Measurements from ENCODE around the gene TMOD1. TPM values are rescaled to one million over a fixed set of nuclear protein-coding genes. Genes with fewer than 3 reads are reported as not detected.

Gene TMOD1
- total and polyA plus RNA-seq, 9 of the 15 experiments (the other 6 are each of a cell fraction or from before 2014, with no cell fraction given) = 7.1 to 41.2 (median 14.2) TPM

GRCh38 chr9:97604901-97605645 lies 103.6 kb downstream of the TMOD1 start:
- ATAC-seq (no peak), DNase-seq (ENCODE audit: extremely low read depth in 1 of 4, low spot score in 3 of 4) (no peak), FAIRE-seq (no peak)
- Histone ChIP-seq H3K9me1 (ENCODE audit: control insufficient read depth, insufficient read depth, low read length) (peaks cover 3% of the 10 kb centered on the region), H3K79me2 (ENCODE audit: control insufficient read depth, insufficient read depth, low read length) (no peaks in the 10 kb centered on the region), H3K4me2 (ENCODE audit: insufficient read depth, low read length) (no peak overlapping the region), H3K36me3 (ENCODE audit: control insufficient read depth, insufficient read depth, low read length) (peaks cover 70% of the 10 kb centered on the region), H3K9ac (ENCODE audit: insufficient read depth in 1 of 2, low read depth in 2 of 2, low read length in 2 of 2) (no peak overlapping the region), H3K4me3 (no peak overlapping the region), H3K27me3 (ENCODE audit: control insufficient read depth in 2 of 2, insufficient read depth in 2 of 2, low read length in 2 of 2) (no peaks in the 10 kb centered on the region), H2AFZ (ENCODE audit: low read depth, low read length) (no peak overlapping the region), H4K20me1 (replicated peaks; ENCODE audit: control insufficient read depth, insufficient read depth, low read length) (no peaks in the 10 kb centered on the region), H3K4me1 (replicated peaks in 1 of 2; ENCODE audit: control insufficient read depth in 2 of 2, insufficient read depth in 2 of 2, low read length in 2 of 2) (no peaks in the 10 kb centered on the region), H3K27ac (ENCODE audit: extremely low read depth, low read depth, low read length) (no peak overlapping the region), H3K9me3 (replicated peaks; ENCODE audit: control insufficient read depth, insufficient read depth, low read depth, low read length) (no peaks in the 10 kb centered on the region)
- in situ Hi-C loops (cut with MboI) = loop anchor here (5.0 to 10.0 kb wide), 2 partner anchors 138 to 750 kb away; partner anchors contain the start of gene ZNF782
- 91% methylated on average over 15 of the region's 17 CpGs for WGBS (ENCODE audit: insufficient coverage, low coverage, missing lambda C conversion rate)
- TF ChIP-seq GABPB2 (CRISPR knock-in tag; conservative IDR thresholded peaks at IDR 0.05) (no peak), POLR2G (IDR thresholded peaks at IDR 0.05; ENCODE audit: low read depth, low read length) (0 out of 2 replicates have a peak, but pooled peaks have one; percentile 51), TEAD4 (IDR thresholded peaks at IDR 0.05; ENCODE audit: low read length) (no peak), TEAD4 (CRISPR knock-in tag; IDR thresholded peaks at IDR 0.05; ENCODE audit: borderline replicate concordance) (no peak), POLR2AphosphoS2 (IDR thresholded peaks at IDR 0.05; ENCODE audit: low read length) (0 out of 2 replicates have a peak, but pooled peaks have one; percentile 9)
- intact Hi-C loops (cut with micrococcal nuclease) = no loop called here
- BruUV-seq (replicated peaks) = no TSS peak
- ChIA-PET CTCF (ENCODE audit: low intra/inter-chr PET ratio) (interaction anchor here (1.3 kb wide), 1 partner anchor 135 kb away, joined by 3 read pairs; no protein-coding TSS in a partner anchor), POLR2A (no interaction called here)

Measured in K562 (cell line).